GM19455 (cell line): ENCODE results near the gene CTSC.

Source experiments
- ATAC-seq: cut with Tn5 transposase; IDR thresholded peaks from one replicate; pipeline ENCODE4 v1.9.1; 2021; ENCODE audit not compliant: unreplicated experiment

The CTSC gene

GRCh38 chr11:88320149-88320559 lies 17.4 kb downstream of the CTSC start:
- no peak for ATAC-seq

DNA sequence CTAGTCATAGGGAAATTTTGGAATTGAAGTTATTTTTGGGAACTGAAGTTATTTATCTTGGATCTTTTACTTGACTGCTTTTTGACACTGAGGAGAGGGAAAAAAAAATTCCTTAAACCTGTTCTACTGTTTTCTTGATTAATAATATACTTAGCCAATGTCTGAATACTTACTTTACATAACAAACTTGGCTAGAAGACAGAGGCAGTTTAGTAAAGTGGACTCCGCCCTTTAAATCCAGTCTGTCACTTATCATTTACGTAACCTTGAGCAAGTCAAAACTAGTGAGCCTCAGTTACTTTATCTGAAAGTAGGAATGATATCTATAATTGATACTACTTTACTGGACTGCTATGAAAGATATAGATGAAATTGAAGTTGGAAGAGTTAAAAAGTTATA lies 19.5 kb downstream of the CTSC start:
- ATAC-seq: no peak

GRCh38 chr11:88317536-88317935 lies 20.0 kb downstream of the CTSC start:
- no peak for ATAC-seq

DNA sequence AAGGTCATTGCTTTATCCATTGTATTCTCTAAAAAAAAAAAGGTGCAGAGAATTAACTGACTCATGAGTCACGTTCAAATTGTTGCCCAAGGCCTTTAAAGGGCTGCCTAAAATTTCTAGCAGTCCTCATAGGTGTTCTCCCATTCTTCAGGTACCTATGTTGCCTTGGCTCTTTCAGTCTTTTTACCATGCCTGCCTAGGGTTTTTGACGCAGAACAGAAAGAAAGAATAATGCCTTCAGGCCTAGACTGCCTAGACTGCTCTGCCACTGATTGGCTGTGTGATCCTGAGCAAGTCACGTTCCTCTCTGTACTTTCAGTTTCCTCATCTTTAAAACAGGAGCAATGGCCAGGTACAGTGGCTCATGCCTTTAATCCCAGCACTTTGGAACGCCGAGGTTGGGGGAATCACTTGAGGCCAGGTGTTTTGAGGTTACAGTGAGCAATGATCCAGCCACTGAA lies 21.5 kb downstream of the CTSC start:
- no peak for ATAC-seq

DNA sequence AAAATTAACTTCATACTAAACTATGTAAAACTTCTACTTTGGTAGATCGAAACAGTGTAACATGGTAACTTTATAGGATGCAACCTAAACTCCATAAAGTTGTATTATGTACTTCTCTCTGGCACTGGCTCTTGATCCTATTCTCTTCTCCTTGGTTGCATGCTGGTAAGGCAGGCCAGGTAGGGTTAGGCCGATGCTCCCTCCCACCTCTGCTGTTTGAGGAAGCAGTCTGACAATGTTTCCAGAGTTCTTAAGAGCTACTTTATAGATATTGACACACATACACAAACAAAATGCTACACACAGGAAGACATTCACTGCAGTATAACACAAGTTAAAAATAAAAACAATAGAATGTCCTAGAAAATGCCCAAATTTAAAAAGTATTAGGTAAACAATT lies 22.5 kb downstream of the CTSC start:
- no peak for ATAC-seq

- no peak for ATAC-seq
These were observed 24.1 kb downstream of the CTSC start for GRCh38 chr11:88313441-88313840.

DNA sequence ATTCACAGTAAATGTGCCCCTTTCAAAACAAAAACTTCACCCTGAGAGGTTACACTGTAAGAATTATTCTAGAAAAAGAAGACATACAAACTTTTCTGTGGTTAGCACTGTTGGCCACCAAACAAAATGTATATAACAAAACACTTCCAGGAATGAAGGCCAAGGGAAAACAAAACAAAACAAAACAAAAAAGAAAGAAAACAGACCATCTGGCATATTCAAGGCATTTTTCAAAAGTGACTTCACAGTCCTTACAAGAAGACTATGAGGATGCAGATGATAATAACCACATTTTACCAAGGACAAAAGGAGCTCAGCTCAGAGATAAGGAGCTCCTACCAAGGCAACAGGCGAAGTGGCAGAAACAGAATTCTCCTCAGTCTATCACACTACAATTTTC lies 24.9 kb downstream of the CTSC start:
- no peak for ATAC-seq

- no peak for ATAC-seq
These were observed 27.3 kb downstream of the CTSC start for GRCh38 chr11:88310246-88310645.

DNA sequence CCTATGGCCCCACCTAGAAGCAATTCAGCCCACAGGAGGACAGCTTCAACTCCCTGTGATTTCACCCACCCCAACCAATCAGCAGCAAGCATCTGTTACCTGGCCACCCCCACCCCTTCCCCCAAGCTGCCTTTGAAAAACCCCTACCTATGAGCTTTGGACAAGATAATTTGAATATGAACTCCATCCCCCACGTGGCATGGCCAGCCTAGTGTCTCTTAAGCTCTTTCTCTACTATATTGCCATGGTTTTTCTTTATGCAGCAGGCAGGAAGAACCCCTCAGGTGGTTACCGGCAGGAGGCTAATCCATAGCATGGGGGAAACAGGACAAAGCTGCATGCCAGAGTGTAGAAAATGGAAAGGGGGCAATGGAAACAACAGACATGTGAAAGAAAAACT lies 29.0 kb downstream of the CTSC start:
- ATAC-seq: no peak

DNA sequence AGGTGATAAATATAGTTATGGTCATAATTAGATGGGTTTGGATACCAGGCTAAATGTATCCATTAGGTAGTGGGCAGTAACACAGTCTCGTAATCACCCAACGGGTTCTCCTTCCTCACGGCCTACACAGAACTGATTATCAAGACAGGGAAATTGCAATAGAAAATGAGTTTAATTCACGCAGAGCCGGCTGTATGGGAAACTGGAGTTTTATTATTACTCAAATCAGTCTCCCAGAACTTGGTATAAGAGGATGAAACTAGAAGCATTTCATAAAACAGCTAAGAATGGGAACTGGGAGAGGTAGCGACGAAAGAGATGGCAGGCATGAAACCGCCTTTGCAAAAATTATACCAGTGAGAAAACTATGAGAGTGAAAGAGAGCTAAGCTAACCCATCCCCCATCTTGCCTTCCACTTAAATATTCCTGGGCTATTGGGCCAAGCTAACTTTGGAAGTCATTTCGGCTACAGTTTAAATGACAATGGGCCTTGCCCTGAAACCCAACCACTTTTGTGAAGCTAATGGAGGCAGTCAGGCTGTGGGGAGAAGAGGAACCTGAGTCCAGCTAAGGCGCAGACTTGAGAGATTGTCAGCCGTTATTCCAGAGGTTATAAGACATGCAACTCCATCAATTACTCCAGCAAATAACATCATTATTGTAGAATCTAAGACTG lies 29.6 kb downstream of the CTSC start:
- peak; percentile 77 for ATAC-seq

DNA sequence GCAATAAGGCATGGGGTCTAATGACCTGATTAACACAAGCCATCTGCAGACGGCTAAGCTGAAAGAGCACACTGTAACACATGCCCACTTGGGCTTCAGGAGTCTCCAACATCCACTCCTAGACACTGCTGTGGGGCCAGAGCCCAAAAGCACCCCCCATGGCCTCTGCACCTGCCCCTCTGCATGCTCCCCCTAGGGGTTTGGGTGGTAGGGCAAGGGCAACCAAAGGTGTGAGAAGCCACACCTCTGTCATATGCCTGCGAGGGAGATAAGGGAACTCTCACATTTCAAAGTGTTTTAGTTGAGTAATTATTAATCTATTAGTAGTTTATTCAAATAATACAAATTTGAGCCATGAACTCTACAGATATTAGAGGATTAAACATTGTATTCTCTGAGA lies 30.8 kb downstream of the CTSC start:
- no peak for ATAC-seq

DNA sequence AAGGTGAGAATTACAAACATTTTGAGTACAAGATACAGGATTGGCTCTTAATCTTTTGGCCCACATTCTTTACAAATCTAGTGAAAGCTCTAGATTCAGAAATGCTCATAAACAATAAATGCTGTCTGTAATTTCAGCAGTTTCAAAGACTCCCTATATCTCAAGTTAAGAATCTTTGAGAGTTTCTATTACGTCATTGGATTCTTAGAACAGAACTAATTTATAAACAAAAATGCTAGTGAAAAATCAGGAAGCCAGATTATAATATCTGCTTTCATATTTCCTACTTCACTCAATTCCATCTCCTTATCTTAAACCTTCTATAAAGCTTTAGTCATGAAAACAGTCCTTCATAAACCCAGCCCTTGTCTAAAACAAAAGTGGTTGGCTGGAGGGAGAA lies 32.1 kb downstream of the CTSC start:
- ATAC-seq: no peak

DNA sequence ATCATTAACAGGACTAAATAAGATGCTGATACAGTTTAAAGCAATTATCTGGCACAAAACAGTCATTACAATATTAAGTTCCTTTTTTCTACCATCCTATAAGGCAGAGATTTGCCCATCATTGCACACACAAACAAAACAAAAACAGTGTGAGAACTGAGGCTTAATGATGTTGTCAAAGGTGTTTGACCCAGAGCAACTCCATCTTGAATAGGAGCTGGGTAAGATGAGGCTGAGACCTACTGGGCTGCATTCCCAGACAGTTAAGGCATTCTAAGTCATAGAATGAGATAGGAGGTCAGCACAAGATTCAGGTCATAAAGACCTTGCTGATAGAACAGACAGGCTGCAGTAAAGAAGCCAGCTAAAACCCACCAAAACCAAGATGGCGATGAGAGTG lies 33.2 kb downstream of the CTSC start:
- ATAC-seq: no peak

- no peak for ATAC-seq
These were observed 34.5 kb downstream of the CTSC start for GRCh38 chr11:88303037-88303436.

DNA sequence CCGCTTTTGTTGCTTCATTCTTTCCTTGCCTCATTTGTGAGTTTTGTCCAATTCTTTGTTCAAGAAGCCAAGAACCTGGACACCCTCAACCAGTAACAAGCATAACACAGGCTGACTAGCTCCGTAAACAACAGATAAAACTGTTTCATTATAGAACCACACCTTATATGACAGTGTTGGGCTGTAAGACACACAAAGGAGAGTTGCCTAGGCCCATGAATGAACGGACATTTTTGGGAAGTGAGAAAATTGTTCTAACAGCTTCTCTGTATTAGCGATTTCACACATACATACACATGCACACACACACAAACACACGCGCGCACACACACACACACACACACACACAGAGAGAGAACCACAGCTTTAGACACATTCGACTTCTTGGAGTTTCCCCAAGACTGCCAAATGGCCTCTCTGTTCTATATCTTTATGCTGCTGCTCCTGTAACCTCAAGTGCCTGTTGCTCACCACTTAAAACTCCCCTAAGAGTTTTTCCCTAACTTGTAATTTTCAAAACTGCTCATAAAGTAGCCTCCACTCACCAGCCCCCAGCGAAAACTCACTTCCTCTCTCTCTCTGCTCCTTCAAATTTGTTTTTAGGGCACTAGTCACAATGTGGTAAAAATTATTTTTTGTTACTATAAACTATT lies 35.9 kb downstream of the CTSC start:
- ATAC-seq: peak; percentile 62

- ATAC-seq: peak; percentile 84
These were observed 36.5 kb downstream of the CTSC start for GRCh38 chr11:88300888-88301487.

DNA sequence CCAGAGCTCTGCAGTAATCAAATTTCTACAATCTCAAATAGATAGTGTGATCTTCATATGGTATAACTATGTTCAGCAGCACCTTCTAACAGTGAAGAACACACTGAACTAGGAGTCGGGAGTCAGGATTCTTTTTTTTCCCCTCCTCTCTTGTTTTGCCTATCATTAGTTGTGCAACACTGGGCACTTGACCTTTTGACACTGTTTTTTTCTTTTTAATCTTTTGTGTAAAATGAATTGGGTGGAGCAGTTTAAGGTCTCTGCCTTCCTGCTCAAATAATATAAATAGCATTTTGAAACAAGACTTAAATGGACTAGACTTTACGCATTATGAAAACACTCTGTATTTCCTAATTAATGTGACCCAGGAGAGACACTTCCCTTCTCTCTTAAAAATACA lies 39.7 kb downstream of the CTSC start:
- no peak for ATAC-seq

GRCh38 chr11:88297421-88297820 lies 40.1 kb downstream of the CTSC start:
- no peak for ATAC-seq

DNA sequence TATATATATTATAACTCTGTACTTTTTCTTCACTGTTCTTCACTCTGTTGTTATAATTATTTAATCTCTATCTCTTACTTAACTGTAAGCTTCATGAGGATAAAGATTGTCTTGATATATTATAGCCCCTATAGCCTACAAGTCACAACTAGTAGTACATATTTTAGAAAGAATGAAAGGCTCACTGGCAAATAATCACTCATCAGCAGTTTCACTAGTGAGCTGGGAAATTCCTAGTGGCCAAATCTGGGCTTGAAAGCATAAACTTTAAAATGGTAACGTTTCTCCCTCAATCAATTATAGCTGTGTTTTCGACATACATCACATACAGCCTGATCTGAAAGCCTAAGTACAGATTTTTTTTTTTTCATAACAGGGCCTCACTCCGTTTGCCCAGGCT lies 42.5 kb downstream of the CTSC start:
- no peak for ATAC-seq

- no peak for ATAC-seq
These were observed 43.6 kb downstream of the CTSC start for GRCh38 chr11:88293931-88294330.

GRCh38 chr11:88292171-88292843 lies 45.2 kb downstream of the CTSC start:
- no peak for ATAC-seq

DNA sequence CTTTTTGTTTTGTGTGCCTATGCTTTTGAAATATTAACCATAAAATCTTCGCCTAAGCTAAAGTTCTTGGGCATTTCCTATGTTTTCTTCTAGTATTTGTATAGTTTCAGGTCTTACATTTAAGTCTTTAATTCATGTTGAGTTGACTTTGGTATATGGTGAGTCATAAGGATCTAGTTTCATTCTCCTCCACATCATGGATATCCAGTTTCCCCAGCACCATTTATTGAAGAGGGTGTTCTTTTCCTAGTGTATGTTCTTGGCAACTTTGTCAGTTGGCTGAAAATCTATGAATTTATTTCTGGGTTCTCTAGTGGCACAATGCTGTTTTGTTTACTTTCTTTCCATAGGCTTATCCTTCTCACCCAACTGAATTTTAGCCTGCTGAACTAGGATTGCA lies 49.0 kb downstream of the CTSC start:
- no peak for ATAC-seq
